MCF 10A (cell line): Measurements from ENCODE around the gene LRRC3C. TPM values are rescaled to one million over a fixed set of nuclear protein-coding genes. Genes with fewer than 3 reads are reported as not detected.

Experiments
- BruUV-seq: library from RNA; stranded (reverse); fragments of 400-500 nt; replicated peaks from 2 replicates; lab custom pipeline; 2021; lab: Mats Ljungman, UMichigan
- CTCF ChIA-PET: fragments of 300-600 bp; sonication (Branson Sonifier 250); formaldehyde crosslinking; extraction: SDS; loops from one replicate; lab custom pipeline; 2021; ENCODE audit warnings: antibody characterized with exemption, inconsistent platforms; lab: Yijun Ruan, JAX
- POLR2A ChIA-PET: fragments of 300-600, 350-650 bp; sonication (Branson Sonifier 250); formaldehyde crosslinking; extraction: SDS; loops from one replicate; lab custom pipeline; 2020; ENCODE audit warnings: antibody characterized with exemption, inconsistent platforms; lab: Yijun Ruan, JAX
- DNase-seq: peaks from one replicate; pipeline ENCODE4 v3.0.0-alpha.2; 2018; ENCODE audit not compliant: unreplicated experiment
- H3K27ac Mint-ChIP-seq: one replicate; pipeline ENCODE4 v1.8.0; 2022; ENCODE audit warnings: mild to moderate bottlenecking, low read depth, mixed read lengths; ENCODE audit not compliant: unreplicated experiment
- H3K27me3 Mint-ChIP-seq: one replicate; pipeline ENCODE4 v1.8.0; 2022; ENCODE audit warnings: mixed read lengths; ENCODE audit not compliant: insufficient read depth, unreplicated experiment
- H3K36me3 Mint-ChIP-seq: one replicate; pipeline ENCODE4 v1.8.0; 2022; ENCODE audit warnings: mild to moderate bottlenecking, moderate library complexity, mixed read lengths; ENCODE audit not compliant: insufficient read depth, unreplicated experiment
- H3K4me1 Mint-ChIP-seq: one replicate; pipeline ENCODE4 v1.8.0; 2022; ENCODE audit warnings: mixed read lengths; ENCODE audit not compliant: insufficient read depth, unreplicated experiment
- H3K4me3 Mint-ChIP-seq: one replicate; pipeline ENCODE4 v1.8.0; 2022; ENCODE audit warnings: mild to moderate bottlenecking, moderate library complexity, mixed read lengths; ENCODE audit not compliant: unreplicated experiment
- H3K9me3 Mint-ChIP-seq: one replicate; pipeline ENCODE4 v1.8.0; 2022; ENCODE audit warnings: mixed read lengths; ENCODE audit not compliant: unreplicated experiment
- intact Hi-C: fragments of 100-400 bp; cut with micrococcal nuclease; formaldehyde crosslinking; loops from 2 replicates; pipeline ENCODE4 v1.14.1; 2022
- total RNA-seq: library from RNA; stranded (reverse); gene quantifications from 2 replicates; pipeline ENCODE4 v1.2.3, GENCODE V29; 2022
- TF ChIP-seq, protein P1 (sequence below): fragments of 200-600 bp; IDR thresholded peaks from one replicate; pipeline ENCODE4 v1.8.0; 2022; ENCODE audit warnings: antibody characterized with exemption, mild to moderate bottlenecking; ENCODE audit not compliant: unreplicated experiment

The LRRC3C gene
- total RNA-seq, 1 experiment from 2014 or later: not detected

- no peaks in the 10 kb centered on the region for H3K36me3 Mint-ChIP-seq
- intact Hi-C loops: no loop called here
- H3K27me3 Mint-ChIP-seq: no peaks in the 10 kb centered on the region
- TF ChIP-seq, protein P1, sequence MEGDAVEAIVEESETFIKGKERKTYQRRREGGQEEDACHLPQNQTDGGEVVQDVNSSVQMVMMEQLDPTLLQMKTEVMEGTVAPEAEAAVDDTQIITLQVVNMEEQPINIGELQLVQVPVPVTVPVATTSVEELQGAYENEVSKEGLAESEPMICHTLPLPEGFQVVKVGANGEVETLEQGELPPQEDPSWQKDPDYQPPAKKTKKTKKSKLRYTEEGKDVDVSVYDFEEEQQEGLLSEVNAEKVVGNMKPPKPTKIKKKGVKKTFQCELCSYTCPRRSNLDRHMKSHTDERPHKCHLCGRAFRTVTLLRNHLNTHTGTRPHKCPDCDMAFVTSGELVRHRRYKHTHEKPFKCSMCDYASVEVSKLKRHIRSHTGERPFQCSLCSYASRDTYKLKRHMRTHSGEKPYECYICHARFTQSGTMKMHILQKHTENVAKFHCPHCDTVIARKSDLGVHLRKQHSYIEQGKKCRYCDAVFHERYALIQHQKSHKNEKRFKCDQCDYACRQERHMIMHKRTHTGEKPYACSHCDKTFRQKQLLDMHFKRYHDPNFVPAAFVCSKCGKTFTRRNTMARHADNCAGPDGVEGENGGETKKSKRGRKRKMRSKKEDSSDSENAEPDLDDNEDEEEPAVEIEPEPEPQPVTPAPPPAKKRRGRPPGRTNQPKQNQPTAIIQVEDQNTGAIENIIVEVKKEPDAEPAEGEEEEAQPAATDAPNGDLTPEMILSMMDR: no peak
- ChIA-PET CTCF (no interaction called here), POLR2A (interaction anchor here (0.6 kb wide), 1 partner anchor 252 kb away, joined by 3 read pairs; no protein-coding TSS in a partner anchor)
- peaks cover 10% of the 10 kb centered on the region for H3K4me1 Mint-ChIP-seq
- no TSS peak for BruUV-seq
- DNase-seq: no peak
- no peak overlapping the region for H3K27ac Mint-ChIP-seq
- no peak overlapping the region for H3K4me3 Mint-ChIP-seq
- H3K9me3 Mint-ChIP-seq: no peaks in the 10 kb centered on the region
These were observed 6.4 kb downstream of the LRRC3C start for GRCh38 chr17:39933912-39934311.

GRCh38 chr17:39934324-39934723, 6.8 kb downstream of the LRRC3C start:
- no peak overlapping the region for H3K27ac Mint-ChIP-seq
- H3K4me3 Mint-ChIP-seq: no peak overlapping the region
- no peaks in the 10 kb centered on the region for H3K9me3 Mint-ChIP-seq
- BruUV-seq: no TSS peak
- no peak for DNase-seq
- CTCF ChIA-PET: no interaction called here
- intact Hi-C loops: no loop called here
- peaks cover 6% of the 10 kb centered on the region for H3K4me1 Mint-ChIP-seq
- POLR2A ChIA-PET: no interaction called here
- H3K36me3 Mint-ChIP-seq: no peaks in the 10 kb centered on the region
- TF ChIP-seq, protein P1: no peak
- H3K27me3 Mint-ChIP-seq: no peaks in the 10 kb centered on the region

- no peaks in the 10 kb centered on the region for H3K4me1 Mint-ChIP-seq
- H3K27me3 Mint-ChIP-seq: no peaks in the 10 kb centered on the region
- ChIA-PET POLR2A (no interaction called here), CTCF (no interaction called here)
- no peak overlapping the region for H3K27ac Mint-ChIP-seq
- H3K36me3 Mint-ChIP-seq: no peaks in the 10 kb centered on the region
- intact Hi-C loops: no loop called here
- H3K9me3 Mint-ChIP-seq: no peaks in the 10 kb centered on the region
- DNase-seq: no peak
- TF ChIP-seq, protein P1: no peak
- BruUV-seq: no TSS peak
- H3K4me3 Mint-ChIP-seq: no peak overlapping the region
These were observed 8.4 kb downstream of the LRRC3C start for GRCh38 chr17:39935909-39936308.

DNA sequence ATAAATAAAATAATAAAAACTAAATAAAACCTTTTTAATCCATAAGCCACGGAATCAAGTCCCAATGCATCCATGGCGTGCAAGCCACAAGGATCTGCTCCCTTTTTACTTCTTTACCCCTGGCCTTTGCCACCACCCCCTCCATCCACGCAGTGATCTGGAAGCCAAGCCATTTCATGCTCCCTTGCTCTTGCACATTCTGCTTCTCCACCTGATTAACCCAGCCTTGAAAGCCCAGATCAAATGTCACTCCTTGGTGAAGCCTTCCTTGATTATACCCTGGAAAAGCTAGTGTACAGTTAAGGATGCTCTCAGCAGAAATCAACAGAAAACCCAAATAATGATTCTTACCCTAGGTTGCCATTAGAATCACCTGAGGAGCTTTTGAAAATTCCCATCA, 9.9 kb downstream of the LRRC3C start:
- no peak overlapping the region for H3K27ac Mint-ChIP-seq
- no peaks in the 10 kb centered on the region for H3K4me1 Mint-ChIP-seq
- no peak for DNase-seq
- BruUV-seq: no TSS peak
- ChIA-PET CTCF (interaction anchor here (0.6 to 0.7 kb wide), 2 partner anchors 104 to 140 kb away, joined by 3 read pairs; no protein-coding TSS in a partner anchor), POLR2A (interaction anchor here (1.2 kb wide), 1 partner anchor 9 kb away, joined by 5 read pairs; no protein-coding TSS in a partner anchor)
- intact Hi-C loops: no loop called here
- H3K27me3 Mint-ChIP-seq: peaks cover 15% of the 10 kb centered on the region
- peaks cover 7% of the 10 kb centered on the region for H3K36me3 Mint-ChIP-seq
- H3K9me3 Mint-ChIP-seq: no peaks in the 10 kb centered on the region
- TF ChIP-seq, protein P1: no peak
- H3K4me3 Mint-ChIP-seq: no peak overlapping the region
